Uterus (tissue), 2 donors: ENCODE measurements around the gene MRPS31.

Source experiments
- CTCF ChIP-seq, 4 experiments: fragments of 200-600 bp in 2 of 4; fragments of 450-650 bp in 2 of 4; sonication (generic) in 2 of 4; IDR thresholded peaks; one replicate each; pipeline ENCODE4 v1.5.1; 2016 to 2019; ENCODE audit warnings: antibody characterized with exemption in 4 of 4, mild to moderate bottlenecking in 2 of 4, moderate library complexity in 1 of 4
- POLR2A ChIP-seq, 2 donors: fragments of 450-650 bp; IDR thresholded peaks; one replicate each; pipeline ENCODE4 v1.6.1; 2016; ENCODE audit warnings: antibody characterized with exemption in 2 of 2, mild to moderate bottlenecking in 1 of 2, moderate library complexity in 1 of 2

DNA sequence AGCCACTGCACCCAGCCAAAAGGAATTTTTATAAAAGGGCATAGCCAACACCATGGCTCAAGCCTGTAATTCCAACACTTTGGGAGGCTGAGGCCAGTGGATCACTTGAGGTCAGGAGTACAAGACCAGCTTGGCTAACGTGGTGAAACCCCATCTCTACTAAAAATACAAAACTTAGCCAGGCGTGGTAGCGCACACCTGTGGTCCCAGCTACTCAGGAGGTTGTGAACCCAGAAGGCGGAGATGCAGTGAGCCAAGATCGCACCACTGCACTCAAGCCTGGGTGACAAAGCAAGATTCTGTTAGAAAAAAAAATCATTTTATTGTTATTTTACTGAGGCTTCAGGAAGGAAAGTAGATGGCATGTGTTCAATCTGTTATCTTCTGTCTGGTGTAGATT lies 73.3 kb downstream of the MRPS31 start:
- no peak for TF ChIP-seq POLR2A (IDR thresholded peaks at IDR 0.05)
- TF ChIP-seq CTCF (IDR thresholded peaks at IDR 0.05), result no peak
